Thoracic aorta (tissue), 2 donors: ENCODE measurements around the gene SUN1. TPM values are rescaled to one million over a fixed set of nuclear protein-coding genes. Genes with fewer than 3 reads are reported as not detected.
"Not testable (repeated sequence)": the region's sequence is repeated elsewhere in the genome, so short reads cannot be mapped to it uniquely, and the experiment has no call there.

Source experiments
- ATAC-seq: fragments of 150-250 bp; one replicate; pipeline ENCODE4 v1.8.0; 2017; ENCODE audit warnings: low read depth; ENCODE audit not compliant: insufficient number of reproducible peaks, low FRiP score
- DNase-seq: peaks from one replicate; pipeline ENCODE4 v3.0.0-alpha.2; 2020; ENCODE audit warnings: low spot score
- H3K27ac ChIP-seq, 2 donors: fragments of 200-600 bp; sonication (generic); 1 replicate in 1 of 2; 2 replicates in 1 of 2; pipeline ENCODE4 v1.5.1; 2016; ENCODE audit warnings: mild to moderate bottlenecking in 2 of 2, moderate library complexity in 2 of 2
- H3K27me3 ChIP-seq: fragments of 200-600 bp; sonication (generic); replicated peaks from 2 replicates; pipeline ENCODE4 v1.6.0; 2016; ENCODE audit warnings: mild to moderate bottlenecking; ENCODE audit not compliant: insufficient read depth
- H3K36me3 ChIP-seq: fragments of 200-600 bp; sonication (generic); one replicate; pipeline ENCODE4 v1.5.1; 2016
- H3K4me1 ChIP-seq, 2 donors: fragments of 200-600 bp; sonication (generic); 1 replicate in 1 of 2; 2 replicates in 1 of 2; pipeline versions ENCODE4 v1.5.1 to v1.6.0; 2016; ENCODE audit warnings: low read depth in 2 of 2, mild to moderate bottlenecking in 1 of 2; ENCODE audit not compliant: control insufficient read depth in 1 of 2
- H3K4me3 ChIP-seq: fragments of 200-600 bp; sonication (generic); 2 replicates; pipeline ENCODE4 v1.5.1; 2016; ENCODE audit warnings: mild to moderate bottlenecking
- H3K9me3 ChIP-seq: fragments of 200-600 bp; sonication (generic); 2 replicates; pipeline ENCODE4 v1.5.1; 2016
- total RNA-seq, 2 donors: library from RNA; depleted of rRNA; stranded (reverse); fragments of >200 nt; gene quantifications; one replicate each; pipeline versions ENCODE4 v1.1.0 to v1.2.3, GENCODE V29; 2016
- TF ChIP-seq, protein P1 (sequence below): fragments of 200-600 bp; sonication (generic); IDR thresholded peaks from one replicate; pipeline ENCODE4 v1.5.1; 2019; ENCODE audit warnings: antibody characterized with exemption

SUN1 gene
- total RNA-seq, 2 donors from 2014 or later = 205 to 319 TPM

DNA sequence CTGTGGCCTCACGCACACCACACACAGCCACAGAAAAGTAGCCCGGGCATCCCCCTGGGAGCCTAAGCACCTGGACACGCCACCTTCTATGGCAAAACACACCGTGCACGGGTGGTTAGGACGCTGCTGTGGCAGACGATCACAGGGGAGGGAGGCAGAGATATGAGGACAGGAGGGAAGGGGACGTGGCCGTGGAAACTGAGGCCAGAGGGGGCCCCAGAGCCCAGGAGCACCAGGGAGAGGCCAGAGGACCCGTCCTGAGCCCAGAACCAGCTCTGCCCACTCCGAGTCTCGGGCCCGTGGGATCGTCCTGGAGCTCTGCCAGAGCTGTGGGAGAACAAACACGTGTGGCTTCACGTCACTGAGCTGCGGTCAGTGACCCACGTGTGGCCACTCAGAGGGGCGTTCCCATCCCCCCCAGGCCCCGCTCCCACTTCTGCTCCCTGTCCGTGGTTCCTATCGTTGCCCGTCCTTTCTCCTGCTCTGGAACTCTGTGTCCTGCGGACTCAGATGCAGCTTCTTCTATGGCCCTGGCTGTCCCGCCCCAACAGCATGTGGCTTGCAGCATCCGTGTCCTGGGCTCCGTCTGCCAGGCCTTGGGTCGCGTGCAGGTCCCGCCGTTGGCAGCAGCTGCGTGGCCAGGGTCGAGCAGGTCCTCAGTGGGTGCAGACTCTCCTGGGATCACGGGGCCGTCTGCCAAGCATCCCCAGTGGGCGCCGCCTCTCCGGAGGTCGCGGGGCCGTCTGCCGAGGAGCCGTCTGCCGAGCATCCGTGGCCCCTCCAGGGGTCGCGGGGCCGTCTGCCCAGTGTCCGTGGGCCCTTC is 75.1 kb downstream of the SUN1 start:
- Histone ChIP-seq H3K9me3 (no peaks in the 10 kb centered on the region), H3K4me3 (no peak overlapping the region), H3K27ac (no peak overlapping the region), H3K36me3 (no peaks in the 10 kb centered on the region), H3K27me3 (no peaks in the 10 kb centered on the region), H3K4me1 (peaks cover 0 to 12% of the 10 kb centered on the region in 2 donors)
- TF ChIP-seq, protein P1, sequence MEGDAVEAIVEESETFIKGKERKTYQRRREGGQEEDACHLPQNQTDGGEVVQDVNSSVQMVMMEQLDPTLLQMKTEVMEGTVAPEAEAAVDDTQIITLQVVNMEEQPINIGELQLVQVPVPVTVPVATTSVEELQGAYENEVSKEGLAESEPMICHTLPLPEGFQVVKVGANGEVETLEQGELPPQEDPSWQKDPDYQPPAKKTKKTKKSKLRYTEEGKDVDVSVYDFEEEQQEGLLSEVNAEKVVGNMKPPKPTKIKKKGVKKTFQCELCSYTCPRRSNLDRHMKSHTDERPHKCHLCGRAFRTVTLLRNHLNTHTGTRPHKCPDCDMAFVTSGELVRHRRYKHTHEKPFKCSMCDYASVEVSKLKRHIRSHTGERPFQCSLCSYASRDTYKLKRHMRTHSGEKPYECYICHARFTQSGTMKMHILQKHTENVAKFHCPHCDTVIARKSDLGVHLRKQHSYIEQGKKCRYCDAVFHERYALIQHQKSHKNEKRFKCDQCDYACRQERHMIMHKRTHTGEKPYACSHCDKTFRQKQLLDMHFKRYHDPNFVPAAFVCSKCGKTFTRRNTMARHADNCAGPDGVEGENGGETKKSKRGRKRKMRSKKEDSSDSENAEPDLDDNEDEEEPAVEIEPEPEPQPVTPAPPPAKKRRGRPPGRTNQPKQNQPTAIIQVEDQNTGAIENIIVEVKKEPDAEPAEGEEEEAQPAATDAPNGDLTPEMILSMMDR = no peak
- DNase-seq = no peak
- ATAC-seq = no peak

DNA sequence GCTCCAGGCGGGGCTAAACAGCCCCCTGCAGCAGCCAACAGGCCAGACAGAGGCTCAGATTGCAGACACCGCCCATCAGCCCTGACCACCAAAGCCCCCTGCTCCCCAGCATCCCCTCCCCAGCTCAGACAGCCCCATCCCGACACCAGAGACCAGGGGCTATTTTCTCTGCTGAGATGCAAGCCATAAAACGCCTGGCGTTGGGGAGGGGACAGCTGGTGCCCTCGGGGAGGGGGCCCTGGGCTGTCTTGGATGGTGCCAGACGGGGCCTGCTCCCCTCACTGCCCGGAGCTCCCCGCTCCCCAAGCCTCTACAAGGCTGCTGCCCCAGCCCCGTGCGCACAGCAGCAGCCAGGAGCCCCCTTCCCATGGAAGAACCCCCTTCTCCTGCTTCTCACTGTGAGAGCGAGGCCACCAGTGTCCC is 75.9 kb downstream of the SUN1 start:
- H3K27ac ChIP-seq = no peak overlapping the region
- ATAC-seq = no peak
- no peaks in the 10 kb centered on the region for H3K36me3 ChIP-seq
- no peak for DNase-seq
- no peaks in the 10 kb centered on the region for H3K9me3 ChIP-seq
- no peak overlapping the region for H3K4me3 ChIP-seq
- H3K4me1 ChIP-seq = peaks cover 0 to 12% of the 10 kb centered on the region in 2 donors
- no peaks in the 10 kb centered on the region for H3K27me3 ChIP-seq
- TF ChIP-seq, protein P1 = no peak

DNA sequence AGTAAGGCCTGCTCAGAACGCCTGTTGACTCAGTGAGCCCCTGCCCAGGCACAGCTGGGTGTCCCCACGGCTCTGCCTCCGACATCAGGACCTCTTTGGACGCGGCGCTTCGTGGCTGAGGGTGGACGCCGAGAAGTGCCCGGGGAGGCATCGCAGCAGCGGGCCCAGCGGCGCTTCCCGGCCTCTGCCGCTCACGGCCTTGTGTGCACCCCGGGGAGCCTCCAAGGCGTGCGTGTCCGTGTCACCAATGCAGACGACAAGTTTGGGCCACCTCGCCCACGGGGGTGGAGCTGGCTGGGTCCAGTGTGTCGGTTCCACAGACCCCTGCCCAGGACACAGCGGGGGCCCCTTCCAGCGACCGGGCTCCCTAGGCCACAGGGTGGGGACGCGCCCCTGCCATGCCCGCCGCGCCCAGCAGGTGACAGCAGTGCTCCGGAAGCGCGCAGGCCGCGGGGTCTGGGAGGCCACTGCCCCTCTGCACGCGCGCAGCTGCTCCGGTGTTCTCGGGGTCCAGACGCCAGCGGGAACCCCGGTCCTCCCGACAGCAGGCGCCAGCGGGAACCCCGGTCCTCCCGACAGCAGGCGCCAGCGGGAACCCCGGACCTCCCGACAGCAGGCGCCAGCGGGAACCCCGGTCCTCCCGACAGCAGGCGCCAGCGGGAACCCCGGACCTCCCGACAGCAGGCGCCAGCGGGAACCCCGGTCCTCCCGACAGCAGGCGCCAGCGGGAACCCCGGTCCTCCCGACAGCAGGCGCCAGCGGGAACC is 76.5 kb downstream of the SUN1 start:
- peaks cover 0 to 12% of the 10 kb centered on the region in 2 donors for H3K4me1 ChIP-seq
- not testable (repeated sequence) for H3K9me3 ChIP-seq, H3K36me3 ChIP-seq, DNase-seq, H3K27ac ChIP-seq, H3K27me3 ChIP-seq, ATAC-seq
- H3K4me3 ChIP-seq = peak overlapping the region; percentile 59
- TF ChIP-seq, protein P1 = peak; percentile 87

DNA sequence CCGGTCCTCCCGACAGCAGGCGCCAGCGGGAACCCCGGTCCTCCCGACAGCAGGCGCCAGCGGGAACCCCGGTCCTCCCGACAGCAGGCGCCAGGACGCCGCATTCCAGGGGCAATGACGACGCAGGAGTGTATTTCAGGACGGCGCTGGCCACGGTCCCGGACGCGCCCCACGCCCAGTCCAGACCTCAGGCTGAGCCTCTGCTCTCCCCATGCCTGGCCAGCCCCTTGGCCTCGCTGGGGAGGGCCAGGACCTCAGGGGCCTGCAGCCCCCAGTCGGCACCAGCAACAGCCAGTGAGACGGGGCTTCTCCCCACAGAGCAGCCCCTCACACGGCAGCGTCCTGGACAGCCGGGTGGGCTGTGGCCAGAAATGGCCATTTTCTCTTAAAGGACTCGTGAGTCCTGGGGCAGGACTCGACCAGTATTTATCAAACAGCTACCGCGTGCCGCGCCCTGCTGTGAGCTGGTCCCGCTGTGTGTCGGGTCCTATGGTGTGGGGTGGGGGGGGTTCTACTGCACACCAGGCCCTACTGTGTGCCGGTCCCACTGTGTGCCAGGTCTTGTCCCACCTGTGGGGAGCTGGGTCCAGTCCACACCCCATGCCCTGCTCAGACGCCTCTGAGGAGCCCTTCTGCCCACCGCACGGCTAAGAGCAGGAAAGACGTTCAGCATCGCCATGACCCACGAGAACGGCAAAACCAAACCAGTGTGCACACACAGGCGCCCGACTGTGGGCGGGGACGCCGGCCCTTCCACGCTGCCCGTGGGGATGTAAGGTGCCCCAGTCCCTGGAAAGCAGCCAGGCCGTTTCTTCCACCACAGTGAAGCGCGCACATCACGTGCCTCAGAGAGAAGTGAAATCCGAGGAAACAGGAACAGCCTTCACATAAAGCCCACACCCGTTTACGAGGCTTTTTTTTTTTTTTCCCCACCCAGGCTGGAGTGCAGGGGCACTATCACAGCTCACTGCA is 77.4 kb downstream of the SUN1 start:
- TF ChIP-seq, protein P1 = no peak
- Histone ChIP-seq H3K27me3 (no peaks in the 10 kb centered on the region), H3K4me3 (peak overlapping the region; percentile 59), H3K4me1 (peaks cover 0 to 8% of the 10 kb centered on the region in 2 donors), H3K36me3 (no peaks in the 10 kb centered on the region), H3K27ac (no peak overlapping the region), H3K9me3 (no peaks in the 10 kb centered on the region)
- no peak for DNase-seq
- ATAC-seq = no peak
